Gastrocnemius medialis (tissue), 4 donors: ENCODE results near the gene PROZ. TPM values are rescaled to one million over a fixed set of nuclear protein-coding genes. Genes with fewer than 3 reads are reported as not detected.

Experiments
- ATAC-seq, 2 donors: fragments of 150-250 bp; one replicate each; pipeline ENCODE4 v1.9.1; 2016
- DNase-seq, 2 donors: peaks; one replicate each; pipeline ENCODE4 v3.0.0-alpha.2; 2019
- H3K27ac ChIP-seq, 4 donors: fragments of 200-600 bp; sonication (generic); 1 replicate in 1 of 4; 2 replicates in 3 of 4; pipeline ENCODE4 v1.5.1; 2016 to 2018; ENCODE audit warnings: mild to moderate bottlenecking in 2 of 4, moderate library complexity in 1 of 4
- H3K27me3 ChIP-seq, 3 donors: fragments of 200-600 bp; sonication (generic) in 2 of 3; 1 replicate in 1 of 3; 2 replicates in 2 of 3; pipeline versions ENCODE4 v1.5.1 to v1.6.0; 2016 to 2019; ENCODE audit warnings: mild to moderate bottlenecking in 1 of 3, moderate library complexity in 1 of 3
- H3K36me3 ChIP-seq, 2 donors: fragments of 200-600 bp; sonication (generic) in 1 of 2; one replicate each; pipeline ENCODE4 v1.5.1; 2017 to 2018
- H3K4me1 ChIP-seq, 2 donors: fragments of 200-600 bp; sonication (generic) in 1 of 2; one replicate each; pipeline ENCODE4 v1.5.1; 2016 to 2017; ENCODE audit warnings: mild to moderate bottlenecking in 2 of 2
- H3K4me3 ChIP-seq, 4 donors: fragments of 200-600 bp; sonication (generic) in 3 of 4; 1 replicate in 1 of 4; 2 replicates in 3 of 4; pipeline ENCODE4 v1.5.1; 2016 to 2019; ENCODE audit warnings: mild to moderate bottlenecking in 2 of 4
- H3K9me3 ChIP-seq, 3 donors: fragments of 200-600 bp; sonication (generic) in 2 of 3; 1 replicate in 1 of 3; 2 replicates in 2 of 3; pipeline ENCODE4 v1.5.1; 2016 to 2019
- POLR2A ChIP-seq, 2 donors: fragments of 450-650 bp; IDR thresholded peaks; one replicate each; pipeline ENCODE4 v1.6.1; 2017; ENCODE audit warnings: antibody characterized with exemption in 2 of 2, mild to moderate bottlenecking in 2 of 2, moderate library complexity in 2 of 2
- in situ Hi-C, 4 donors: fragments of 200-750 bp; cut with MboI; loops; one replicate each; pipeline versions ENCODE4 v1.15.0 to v1.8.0; 2017; ENCODE audit warnings: low sequenced_read_pairs in 4 of 4
- intact Hi-C: fragments of 100-400 bp; cut with DNase I; formaldehyde crosslinking; loops from one replicate; pipeline ENCODE4 v1.15.1; 2023; ENCODE audit warnings: low total_unique reads
- total RNA-seq, 4 donors: library from RNA; depleted of rRNA; stranded (reverse); fragments of >200 nt; gene quantifications; one replicate each; pipeline versions ENCODE4 v1.1.0 to v1.2.3, GENCODE V29; 2016
- TF ChIP-seq, protein P1 (sequence below), 5 experiments: fragments of 450-650 bp in 3 of 5; fragments of 200-600 bp in 2 of 5; sonication (generic) in 2 of 5; IDR thresholded peaks in 4 of 5; conservative IDR thresholded peaks in 1 of 5; 1 replicate in 4 of 5; 2 replicates in 1 of 5; pipeline ENCODE4 v1.5.1; 2016 to 2019; ENCODE audit warnings: antibody characterized with exemption in 5 of 5, mild to moderate bottlenecking in 3 of 5, moderate library complexity in 3 of 5

PROZ gene
- total RNA-seq, 4 donors from 2014 or later: not detected

GRCh38 chr13:113187263-113187669 is 28.8 kb downstream of the PROZ start:
- TF ChIP-seq, protein P1, sequence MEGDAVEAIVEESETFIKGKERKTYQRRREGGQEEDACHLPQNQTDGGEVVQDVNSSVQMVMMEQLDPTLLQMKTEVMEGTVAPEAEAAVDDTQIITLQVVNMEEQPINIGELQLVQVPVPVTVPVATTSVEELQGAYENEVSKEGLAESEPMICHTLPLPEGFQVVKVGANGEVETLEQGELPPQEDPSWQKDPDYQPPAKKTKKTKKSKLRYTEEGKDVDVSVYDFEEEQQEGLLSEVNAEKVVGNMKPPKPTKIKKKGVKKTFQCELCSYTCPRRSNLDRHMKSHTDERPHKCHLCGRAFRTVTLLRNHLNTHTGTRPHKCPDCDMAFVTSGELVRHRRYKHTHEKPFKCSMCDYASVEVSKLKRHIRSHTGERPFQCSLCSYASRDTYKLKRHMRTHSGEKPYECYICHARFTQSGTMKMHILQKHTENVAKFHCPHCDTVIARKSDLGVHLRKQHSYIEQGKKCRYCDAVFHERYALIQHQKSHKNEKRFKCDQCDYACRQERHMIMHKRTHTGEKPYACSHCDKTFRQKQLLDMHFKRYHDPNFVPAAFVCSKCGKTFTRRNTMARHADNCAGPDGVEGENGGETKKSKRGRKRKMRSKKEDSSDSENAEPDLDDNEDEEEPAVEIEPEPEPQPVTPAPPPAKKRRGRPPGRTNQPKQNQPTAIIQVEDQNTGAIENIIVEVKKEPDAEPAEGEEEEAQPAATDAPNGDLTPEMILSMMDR (IDR thresholded peaks at IDR 0.05 in 4 of 5, conservative IDR thresholded peaks at IDR 0.05 in 1 of 5): no peak
- TF ChIP-seq POLR2A (IDR thresholded peaks at IDR 0.05): no peak
- Histone ChIP-seq H3K9me3 (no peaks in the 10 kb centered on the region), H3K36me3 (peaks cover 0 to 57% of the 10 kb centered on the region in 2 donors), H3K4me3 (no peak overlapping the region), H3K4me1 (peaks cover 0 to 3% of the 10 kb centered on the region in 2 donors), H3K27me3 (no peaks in the 10 kb centered on the region), H3K27ac (peak overlapping the region; percentile 48 to 78 (median 56))
- intact Hi-C loops: loop anchor here (1.0 kb wide), 1 partner anchor 33 kb away; no protein-coding TSS in a partner anchor
- DNase-seq (peak; percentile 74 to 93), ATAC-seq (peak; percentile 95 to 99)
- in situ Hi-C loops: no loop called here

- Histone ChIP-seq H3K27ac (peak overlapping the region; percentile 48 to 78 (median 60)), H3K4me1 (peaks cover 0 to 3% of the 10 kb centered on the region in 2 donors), H3K9me3 (no peaks in the 10 kb centered on the region), H3K36me3 (peaks cover 0 to 57% of the 10 kb centered on the region in 2 donors), H3K27me3 (no peaks in the 10 kb centered on the region), H3K4me3 (no peak overlapping the region)
- TF ChIP-seq, protein P1 (IDR thresholded peaks at IDR 0.05 in 4 of 5, conservative IDR thresholded peaks at IDR 0.05 in 1 of 5): no peak
- TF ChIP-seq POLR2A (IDR thresholded peaks at IDR 0.05): no peak
- no peak for DNase-seq
- ATAC-seq: no peak
- in situ Hi-C loops: no loop called here
- intact Hi-C loops: loop anchor here (1.0 kb wide), 1 partner anchor 34 kb away; no protein-coding TSS in a partner anchor
These were observed 29.6 kb downstream of the PROZ start for GRCh38 chr13:113187883-113188665.

- DNase-seq: no peak
- Histone ChIP-seq H3K27me3 (no peaks in the 10 kb centered on the region), H3K36me3 (peaks cover 0 to 56% of the 10 kb centered on the region in 2 donors), H3K9me3 (no peaks in the 10 kb centered on the region), H3K4me3 (no peak overlapping the region), H3K4me1 (peaks cover 0 to 3% of the 10 kb centered on the region in 2 donors), H3K27ac (no peak overlapping the region)
- ATAC-seq: no peak
- intact Hi-C loops: loop anchor here (10.0 kb wide), 1 partner anchor 255 kb away; no protein-coding TSS in a partner anchor
- in situ Hi-C loops: no loop called here
- TF ChIP-seq POLR2A (IDR thresholded peaks at IDR 0.05): no peak
- TF ChIP-seq, protein P1 (IDR thresholded peaks at IDR 0.05 in 4 of 5, conservative IDR thresholded peaks at IDR 0.05 in 1 of 5): no peak
These were observed 31.7 kb downstream of the PROZ start for GRCh38 chr13:113190181-113190580.

DNA sequence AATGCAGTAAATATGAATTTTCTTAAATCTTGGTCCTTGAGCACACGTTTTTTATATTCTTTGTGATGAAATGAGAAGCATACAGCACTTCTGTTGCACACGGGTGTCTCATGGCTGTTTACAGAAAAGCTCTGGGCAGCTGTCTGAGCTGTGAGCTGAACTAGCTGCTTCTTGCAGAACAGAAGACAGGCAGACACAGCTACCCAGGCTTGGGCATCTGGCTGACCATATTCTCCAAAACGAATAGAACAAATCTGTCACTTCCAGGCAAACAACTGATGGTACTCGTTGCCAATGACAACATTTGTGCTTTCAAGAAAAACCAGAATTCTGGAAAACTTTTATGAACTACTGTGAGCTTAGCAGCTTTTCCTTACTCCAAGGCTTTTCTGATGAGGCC is 33.8 kb downstream of the PROZ start:
- in situ Hi-C loops (no loop called here), intact Hi-C loops (loop anchor here (10.0 kb wide), 1 partner anchor 257 kb away; no protein-coding TSS in a partner anchor)
- ATAC-seq (no peak), DNase-seq (no peak)
- Histone ChIP-seq H3K4me3 (no peak overlapping the region), H3K27me3 (no peaks in the 10 kb centered on the region), H3K36me3 (peaks cover 0 to 74% of the 10 kb centered on the region in 2 donors), H3K9me3 (no peaks in the 10 kb centered on the region), H3K27ac (no peak overlapping the region), H3K4me1 (no peaks in the 10 kb centered on the region)
- no peak for TF ChIP-seq POLR2A (IDR thresholded peaks at IDR 0.05)
- TF ChIP-seq, protein P1 (IDR thresholded peaks at IDR 0.05 in 4 of 5, conservative IDR thresholded peaks at IDR 0.05 in 1 of 5): no peak
